ENCODE measurements around the gene MILR1. TPM values are rescaled to one million over a fixed set of nuclear protein-coding genes. Genes with fewer than 3 reads are reported as not detected.

The MILR1 gene
- total RNA-seq, 1 experiment from 2014 or later, result 3.8 TPM

MicroRNAs encoded within 50 kb of the gene (microRNA counts, 767-probe panel; counts per million panel counts)
- microRNA hsa-miR-1273e, result not detected

Small RNAs within 50 kb of the gene (microRNA-seq; reads per million reads assigned to microRNA genes)
- gene MIR1273E (ENCODE audit: borderline number of aligned reads) (not detected), gene MIR3064 (ENCODE audit: borderline number of aligned reads) (3.6 reads per million), gene MIR5047 (ENCODE audit: borderline number of aligned reads) (not detected)

Other genes with a start within 250 kb of the MILR1 start
- 24.6 TPM for gene TEX2, start 185.9 kb upstream of the MILR1 start, total RNA-seq (2021; ENCODE audit: unreplicated experiment)
- gene PECAM1, start 58.3 kb upstream of the MILR1 start, total RNA-seq (2021; ENCODE audit: unreplicated experiment), result 0.42 TPM
- gene POLG2, start 47.9 kb downstream of the MILR1 start, total RNA-seq (2021; ENCODE audit: unreplicated experiment), result 51.5 TPM
- 798 TPM for gene DDX5, start 57.2 kb downstream of the MILR1 start, total RNA-seq (2021; ENCODE audit: unreplicated experiment)
- 77.0 TPM for gene CEP95, start 57.9 kb downstream of the MILR1 start, total RNA-seq (2021; ENCODE audit: unreplicated experiment)
- gene SMURF2, start 213.2 kb downstream of the MILR1 start, total RNA-seq (2021; ENCODE audit: unreplicated experiment), result 127 TPM

All from HCT116 (cell line).